ENCODE measurements around the gene LTF. TPM values are rescaled to one million over a fixed set of nuclear protein-coding genes. Genes with fewer than 3 reads are reported as not detected.
"Not testable (repeated sequence)": the region's sequence is repeated elsewhere in the genome, so short reads cannot be mapped to it uniquely, and the experiment has no call there.

LTF gene
- polyA plus RNA-seq, 5 donors = 3.1 to 7.1 (median 4.9) TPM

GRCh38 chr3:46395766-46396530, 68.8 kb downstream of the LTF start:
- no peak for DNase-seq

DNA sequence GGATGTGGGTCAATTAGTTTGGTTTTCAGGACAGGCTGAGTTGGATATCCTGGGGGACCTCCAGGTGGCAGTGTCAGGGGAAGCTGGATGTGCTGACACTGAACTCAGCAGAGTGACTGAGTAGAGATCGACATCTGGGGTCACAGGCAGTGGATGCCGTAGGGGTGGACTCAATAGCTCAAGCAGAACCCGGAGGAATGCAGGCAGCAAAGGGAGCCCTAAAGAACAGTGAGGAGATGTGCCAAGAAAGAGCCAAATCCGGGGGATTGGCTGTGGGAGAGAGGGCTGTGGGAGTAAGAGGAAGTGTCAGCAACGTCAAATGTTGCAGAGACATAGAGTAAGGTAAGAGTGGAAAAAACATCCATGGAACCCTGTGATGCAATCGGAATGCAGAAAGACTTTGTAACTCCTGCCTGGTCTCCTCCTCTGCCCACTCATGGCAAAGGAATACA, 69.5 kb downstream of the LTF start:
- DNase-seq = no peak

GRCh38 chr3:46393554-46394434, 70.9 kb downstream of the LTF start:
- no peak for DNase-seq

- DNase-seq = no peak
Observed at GRCh38 chr3:46393011-46393410, 71.7 kb downstream of the LTF start.

DNA sequence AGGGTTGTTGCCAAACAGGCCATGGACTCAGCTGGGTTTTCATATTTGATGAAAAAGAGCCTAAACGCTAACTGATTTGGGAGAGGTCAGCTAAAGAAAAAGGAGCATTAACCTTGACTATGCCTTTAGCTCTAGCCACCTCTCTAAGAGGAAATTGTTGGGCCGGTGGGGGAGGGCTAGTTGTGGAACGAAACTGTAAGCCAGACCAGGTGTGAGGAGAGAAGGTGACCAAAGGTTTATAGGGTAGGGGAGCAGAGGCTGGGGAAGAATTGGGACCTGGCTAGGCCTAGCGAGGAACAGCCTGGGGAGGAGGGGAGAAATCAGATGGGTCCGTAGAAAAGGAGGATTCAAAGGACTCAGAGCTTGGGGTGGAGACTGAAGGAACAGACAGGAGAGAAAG, 73.2 kb downstream of the LTF start:
- DNase-seq = not testable (repeated sequence)

GRCh38 chr3:46389306-46389705, 75.4 kb downstream of the LTF start:
- no peak for DNase-seq

- DNase-seq = not testable (repeated sequence)
Observed at GRCh38 chr3:46388847-46389246, 75.9 kb downstream of the LTF start.

DNA sequence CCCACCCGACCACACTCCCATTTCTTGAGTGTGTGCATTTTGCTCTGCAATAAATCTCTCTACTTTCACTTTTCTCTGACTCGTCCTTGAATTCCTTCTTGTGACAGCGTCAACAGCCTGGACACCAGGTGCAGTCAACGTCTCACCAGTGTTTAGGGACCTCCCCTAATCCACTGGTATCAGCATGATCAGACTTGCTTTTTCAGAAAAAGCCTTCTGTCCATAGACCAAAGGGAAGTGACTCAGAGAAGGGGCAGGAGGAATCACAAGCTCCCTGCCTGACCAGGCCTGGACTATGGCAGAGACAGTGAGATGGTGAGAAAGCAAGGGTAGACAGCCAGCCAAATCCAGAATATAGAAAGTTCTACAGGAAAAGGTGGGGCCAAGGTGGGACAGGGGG, 78.5 kb downstream of the LTF start:
- no peak for DNase-seq

Other genes with a start within 250 kb of the LTF start
- gene CCR3, start 222.4 kb downstream of the LTF start, polyA plus RNA-seq (ENCODE audit: insufficient read depth in 1 of 5, insufficient read length in 5 of 5, low replicate concordance in 1 of 5) = under 1 TPM in 4 of 5 donors, not detected in 1; 0.12 to 0.35 (median 0.21) TPM
- 1 to 10 TPM; 1.4 to 2.7 (median 2.2) TPM for gene CCR2, start 110.8 kb downstream of the LTF start, polyA plus RNA-seq (ENCODE audit: insufficient read depth in 1 of 5, insufficient read length in 5 of 5, low replicate concordance in 1 of 5)
- 1 to 10 TPM in 1 of 5 donors, under 1 TPM in 4; 0.41 to 1.0 (median 0.55) TPM for gene CCR5, start 94.0 kb downstream of the LTF start, polyA plus RNA-seq (ENCODE audit: insufficient read depth in 1 of 5, insufficient read length in 5 of 5, low replicate concordance in 1 of 5)
- 1 to 10 TPM; 3.6 to 5.7 (median 4.1) TPM for gene CCRL2, start 57.6 kb downstream of the LTF start, polyA plus RNA-seq (ENCODE audit: insufficient read depth in 1 of 5, insufficient read length in 5 of 5, low replicate concordance in 1 of 5)
- gene RTP3, start 33.1 kb upstream of the LTF start, polyA plus RNA-seq (ENCODE audit: insufficient read depth in 1 of 5, insufficient read length in 5 of 5, low replicate concordance in 1 of 5) = under 1 TPM in 1 of 5 donors, not detected in 4; 0.12 TPM
- gene LRRC2, start 101.4 kb upstream of the LTF start, polyA plus RNA-seq (ENCODE audit: insufficient read depth in 1 of 5, insufficient read length in 5 of 5, low replicate concordance in 1 of 5) = under 1 TPM; 0.37 to 0.86 (median 0.47) TPM
- gene FAM240A, start 147.6 kb upstream of the LTF start, polyA plus RNA-seq (ENCODE audit: insufficient read depth in 1 of 5, insufficient read length in 5 of 5, low replicate concordance in 1 of 5) = not detected
- gene ALS2CL, start 228.8 kb upstream of the LTF start, polyA plus RNA-seq (ENCODE audit: insufficient read depth in 1 of 5, insufficient read length in 5 of 5, low replicate concordance in 1 of 5) = 10 to 100 TPM in 2 of 5 donors, 1 to 10 TPM in 3; 8.2 to 13.1 (median 9.4) TPM
- under 1 TPM; 0.63 to 0.85 (median 0.73) TPM for gene TMIE, start 236.5 kb upstream of the LTF start, polyA plus RNA-seq (ENCODE audit: insufficient read depth in 1 of 5, insufficient read length in 5 of 5, low replicate concordance in 1 of 5)